Measurements from ENCODE around the gene EIF1AD. TPM values are rescaled to one million over a fixed set of nuclear protein-coding genes. Genes with fewer than 3 reads are reported as not detected.
A peak's percentile ranks its signal among the peaks of the same experiment; 100 is the strongest.

EIF1AD gene
- polyA plus RNA-seq, 1 donor: 18.5 TPM

DNA sequence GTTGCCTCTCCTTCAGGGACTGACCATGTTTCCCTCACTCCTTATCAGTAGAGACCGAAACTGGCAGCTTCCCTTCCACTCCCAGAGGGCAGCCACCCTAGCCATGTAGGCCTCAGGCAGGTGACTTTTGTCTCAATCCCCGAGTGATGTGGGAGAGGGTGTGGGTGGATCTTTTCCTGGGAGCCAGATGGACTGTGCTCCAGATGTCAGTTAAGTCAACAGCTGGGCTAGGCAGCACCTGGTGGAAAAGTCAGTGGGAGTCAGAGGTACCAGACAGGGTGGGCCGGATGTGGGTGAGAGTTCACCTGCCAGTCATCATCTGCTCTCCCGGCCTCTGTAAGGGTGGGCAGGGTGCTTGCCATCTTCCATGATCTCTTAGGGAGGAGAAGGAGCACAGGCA, 2.2 kb upstream of the EIF1AD start:
- DNase-seq (ENCODE audit: low read depth): no peak

GRCh38 chr11:66003291-66003690, 1.3 kb upstream of the EIF1AD start:
- DNase-seq (ENCODE audit: low read depth): no peak

DNA sequence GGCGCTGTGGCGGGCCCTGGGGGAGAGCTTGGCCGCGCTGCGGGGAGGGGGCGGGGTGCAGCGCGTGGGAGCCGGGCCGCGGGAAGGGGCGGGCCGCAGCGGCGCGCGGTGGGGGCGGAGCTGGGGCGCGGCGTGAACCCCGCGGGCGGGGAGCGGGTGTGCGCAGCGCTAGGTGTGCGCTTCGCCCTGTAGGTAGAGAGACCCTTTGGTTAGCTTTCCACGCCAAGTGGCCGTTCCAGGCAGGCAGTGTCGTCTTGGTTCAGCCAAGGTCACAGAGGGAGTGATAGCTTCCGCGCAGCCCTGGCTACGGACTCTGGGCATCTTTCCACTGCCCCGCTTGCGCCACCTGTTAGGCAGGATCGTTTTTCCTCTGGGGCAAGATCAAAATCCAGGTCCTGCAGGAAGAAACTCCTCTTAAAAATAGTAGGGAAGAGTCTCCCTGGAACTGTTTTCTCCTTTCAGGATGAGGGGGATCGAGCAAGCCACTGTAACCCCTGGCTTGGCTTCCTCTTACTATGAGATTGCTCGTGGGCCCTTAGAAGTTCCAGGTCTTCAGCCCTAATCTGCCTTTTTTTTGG, 780 bp upstream of the EIF1AD start:
- DNase-seq (ENCODE audit: low read depth): no peak

DNA sequence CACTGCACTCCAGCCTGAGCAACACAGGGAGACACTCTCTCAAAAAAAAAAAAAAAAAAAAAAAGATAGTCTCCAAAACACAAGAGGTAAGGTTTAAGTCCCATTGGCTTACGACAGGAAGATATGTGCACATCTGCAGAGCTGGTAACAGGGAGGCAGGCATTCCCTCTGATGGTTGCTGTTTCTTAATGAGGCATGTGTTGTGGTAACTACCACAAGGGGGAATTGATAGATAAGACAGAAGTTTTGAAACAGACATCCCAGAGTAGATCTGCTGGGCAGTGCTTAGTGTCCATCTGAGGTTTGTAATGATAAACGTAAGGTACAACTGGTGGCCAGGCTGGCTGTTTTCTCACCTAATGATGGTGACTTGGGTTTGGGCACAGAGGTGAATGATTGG, 4.7 kb downstream of the EIF1AD start:
- DNase-seq (ENCODE audit: low read depth): no peak

DNA sequence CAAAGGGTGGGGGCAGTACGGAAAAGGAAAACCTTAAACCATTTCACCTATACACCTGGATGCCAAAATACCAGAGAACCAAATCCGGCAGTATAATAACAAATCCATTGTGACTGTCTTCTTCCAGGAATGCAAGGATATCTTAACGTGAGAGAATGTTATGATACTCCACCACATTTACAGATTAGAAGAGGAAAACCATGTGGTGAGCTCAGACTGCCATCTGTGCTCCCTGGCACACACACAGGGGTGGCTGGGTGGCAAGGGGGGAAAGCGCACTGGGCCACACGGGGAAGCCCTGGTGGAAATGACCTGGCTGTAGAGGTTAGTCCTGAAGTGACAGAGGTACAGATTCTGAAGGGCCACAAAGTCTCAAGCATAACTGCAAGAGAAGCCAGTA, 9.9 kb downstream of the EIF1AD start:
- DNase-seq (ENCODE audit: low read depth): no peak

GRCh38 chr11:65988791-65989592, 13.0 kb downstream of the EIF1AD start:
- peak; percentile 93 for DNase-seq (ENCODE audit: low read depth)

GRCh38 chr11:65987336-65987735, 14.6 kb downstream of the EIF1AD start:
- DNase-seq (ENCODE audit: low read depth): no peak

DNA sequence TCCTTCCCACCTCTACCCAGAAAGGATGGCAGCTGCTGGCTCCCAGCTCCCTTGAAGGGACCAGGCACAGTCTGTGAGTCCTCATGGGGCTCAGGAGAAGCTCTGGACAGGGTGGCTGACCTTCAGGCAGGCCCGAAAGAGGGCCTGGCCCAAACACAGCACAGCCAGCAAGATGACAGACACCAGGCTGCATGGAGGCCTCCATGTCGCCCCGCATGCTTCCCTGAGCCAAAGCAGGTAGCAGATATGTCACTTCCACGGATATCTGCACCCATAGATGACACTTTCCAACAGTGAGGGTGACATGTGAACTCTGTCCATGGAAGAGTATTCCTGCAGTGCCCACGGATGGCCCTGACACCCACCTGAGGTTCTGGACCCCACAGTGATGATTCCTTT, 18.4 kb downstream of the EIF1AD start:
- no peak for DNase-seq (ENCODE audit: low read depth)

- no peak for DNase-seq (ENCODE audit: low read depth)
These were observed 19.0 kb downstream of the EIF1AD start for GRCh38 chr11:65982824-65983588.

DNA sequence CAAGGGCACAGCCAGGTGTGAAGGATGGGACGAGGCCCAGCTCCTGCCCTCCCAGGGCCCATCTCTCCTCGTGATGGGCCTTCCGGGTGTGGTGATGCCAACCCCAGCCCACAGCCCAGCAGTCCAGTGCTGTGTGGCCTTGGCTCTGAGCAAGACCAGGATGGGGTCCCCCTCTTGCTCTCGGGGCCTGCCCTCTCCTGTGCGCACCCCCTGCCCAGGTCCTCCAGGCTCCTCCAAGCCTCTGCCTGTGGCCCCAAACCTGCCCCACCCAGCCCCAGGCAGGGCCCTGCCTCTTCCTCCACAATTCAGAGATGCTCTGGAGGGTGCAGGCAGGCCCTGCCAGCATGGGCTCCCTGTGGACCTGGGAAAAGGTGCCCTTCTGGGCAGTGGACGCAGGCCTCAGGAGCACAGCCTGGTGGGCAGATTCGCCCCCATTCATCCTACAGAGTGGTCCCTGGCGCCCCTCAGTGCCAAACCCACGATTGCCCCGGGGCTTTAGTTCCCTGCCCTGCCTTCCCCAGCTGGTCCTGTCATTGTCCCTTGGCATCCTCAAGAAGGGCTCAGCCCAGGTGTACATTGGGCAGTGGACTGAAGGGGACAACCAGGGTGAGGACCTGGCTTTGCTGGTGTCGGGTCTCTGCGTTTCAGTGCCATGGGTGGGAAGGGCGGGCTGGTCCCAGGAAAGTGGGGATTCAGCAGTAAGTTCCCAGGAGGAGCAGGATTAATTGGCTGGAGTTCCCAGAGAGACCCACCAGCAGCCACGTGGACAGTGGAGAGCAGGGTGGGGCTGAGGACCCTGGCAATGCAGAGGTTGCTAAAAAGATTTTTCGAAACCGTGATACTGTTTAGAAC, 19.8 kb downstream of the EIF1AD start:
- no peak for DNase-seq (ENCODE audit: low read depth)

DNA sequence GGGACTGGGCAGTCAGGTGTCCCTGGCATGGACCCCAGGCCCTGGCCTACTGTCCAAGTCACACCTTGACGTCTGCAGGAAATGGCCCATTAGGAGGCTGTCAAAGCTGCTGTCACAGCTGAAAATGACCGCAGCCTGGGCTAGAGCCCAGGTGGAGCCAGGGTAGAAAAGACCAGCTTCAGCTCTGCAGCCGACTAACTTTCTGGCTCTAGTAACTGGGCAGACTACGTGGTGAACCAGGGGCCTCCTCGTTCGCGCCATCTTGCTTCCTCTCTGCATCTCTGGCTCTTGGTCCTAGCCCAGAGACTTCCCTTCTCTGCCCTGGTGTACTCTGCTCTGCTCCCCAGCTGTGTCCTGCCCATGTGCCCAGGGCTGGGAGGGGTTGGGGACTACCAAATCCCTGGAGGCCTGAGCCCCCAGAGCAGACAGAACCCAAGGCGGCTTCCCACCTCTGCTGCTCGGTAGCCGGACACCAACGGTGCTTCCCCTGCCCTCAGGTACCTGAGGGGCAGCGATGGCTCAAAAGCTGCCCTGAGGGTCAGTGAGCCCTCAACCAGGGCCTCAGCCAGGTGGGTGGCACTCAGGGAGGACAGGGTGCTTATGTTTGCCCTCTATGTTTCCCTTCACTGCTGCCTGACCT, 20.7 kb downstream of the EIF1AD start:
- no peak for DNase-seq (ENCODE audit: low read depth)

GRCh38 chr11:65979261-65979759, 22.6 kb downstream of the EIF1AD start:
- no peak for DNase-seq (ENCODE audit: low read depth)

DNA sequence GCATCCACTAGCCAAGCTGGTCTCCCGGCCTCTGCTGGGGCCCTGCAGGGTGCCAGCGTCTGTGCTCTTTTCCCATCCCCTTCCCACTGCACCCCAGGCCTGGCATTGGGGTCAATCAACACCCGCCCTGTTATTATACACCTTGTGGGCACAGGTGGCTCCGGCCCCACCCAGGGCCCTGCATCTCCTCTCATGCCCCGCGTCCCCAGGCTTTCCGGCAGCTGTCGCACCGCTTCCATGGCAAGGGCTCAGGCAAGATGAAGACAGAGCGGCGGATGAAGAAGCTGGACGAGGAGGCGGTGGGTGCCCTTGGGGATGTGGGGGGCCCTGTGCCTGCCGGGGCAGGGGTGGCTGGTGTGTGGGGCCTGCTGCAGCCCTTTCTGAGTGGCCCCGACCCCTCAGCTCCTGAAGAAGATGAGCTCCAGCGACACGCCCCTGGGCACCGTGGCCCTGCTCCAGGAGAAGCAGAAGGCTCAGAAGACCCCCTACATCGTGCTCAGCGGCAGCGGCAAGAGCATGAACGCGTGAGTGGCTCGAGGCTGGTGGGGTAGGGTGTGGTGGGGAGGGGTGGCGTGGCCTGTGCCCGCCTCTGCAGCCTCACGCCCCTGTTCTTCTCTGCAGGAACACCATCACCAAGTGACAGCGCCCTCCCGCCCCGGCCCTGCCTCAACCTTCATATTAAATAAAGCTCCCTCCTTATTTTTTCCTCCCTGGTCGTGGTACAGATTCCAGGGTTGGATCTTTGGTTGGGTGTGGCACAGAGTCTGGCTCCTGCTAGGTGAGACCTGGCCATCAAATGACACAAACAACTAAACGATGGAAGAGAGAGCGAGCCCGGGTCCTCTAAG, 23.3 kb downstream of the EIF1AD start:
- DNase-seq (ENCODE audit: low read depth): no peak

GRCh38 chr11:65977621-65978390, 24.2 kb downstream of the EIF1AD start:
- no peak for DNase-seq (ENCODE audit: low read depth)

DNA sequence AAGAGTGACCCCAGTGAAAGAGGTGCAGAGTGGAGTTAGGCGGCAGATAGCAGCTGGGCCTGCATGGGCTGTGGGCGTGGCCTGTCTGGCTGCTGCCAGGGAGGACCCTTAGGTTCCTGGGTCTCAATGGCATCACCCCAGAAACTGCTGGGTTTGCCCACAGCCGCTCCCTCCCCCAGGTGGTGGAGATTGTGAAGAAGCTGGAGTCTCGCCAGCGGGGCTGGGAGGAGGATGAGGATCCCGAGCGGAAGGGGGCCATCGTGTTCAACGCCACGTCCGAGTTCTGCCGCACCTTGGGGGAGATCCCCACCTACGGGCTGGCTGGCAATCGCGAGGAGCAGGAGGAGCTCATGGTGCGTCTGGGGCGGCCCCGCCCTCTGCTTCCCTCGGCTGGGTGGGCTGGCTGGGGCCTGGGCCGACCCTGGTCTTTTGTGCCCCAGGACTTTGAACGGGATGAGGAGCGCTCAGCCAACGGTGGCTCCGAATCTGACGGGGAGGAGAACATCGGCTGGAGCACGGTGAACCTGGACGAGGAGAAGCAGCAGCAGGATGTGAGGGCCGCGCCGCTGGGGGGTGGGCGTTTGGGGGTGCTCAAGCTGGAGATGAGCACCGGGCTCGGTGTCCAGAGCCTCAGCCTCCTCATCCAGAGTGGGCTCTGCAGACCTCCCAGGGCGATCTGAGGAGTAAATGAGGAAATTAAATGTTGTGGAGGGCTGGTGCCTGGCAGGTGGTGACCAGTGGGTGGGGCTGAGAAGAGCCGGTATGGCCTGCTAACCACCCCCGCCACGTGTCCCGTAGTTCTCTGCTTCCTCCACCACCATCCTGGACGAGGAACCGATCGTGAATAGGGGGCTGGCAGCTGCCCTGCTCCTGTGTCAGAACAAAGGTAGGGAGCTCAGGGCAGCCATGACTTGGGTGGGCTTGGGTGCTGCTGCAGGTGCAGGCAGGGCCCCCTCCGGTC, 25.5 kb downstream of the EIF1AD start:
- DNase-seq (ENCODE audit: low read depth): no peak

GRCh38 chr11:65975771-65976170, 26.2 kb downstream of the EIF1AD start:
- no peak for DNase-seq (ENCODE audit: low read depth)

DNA sequence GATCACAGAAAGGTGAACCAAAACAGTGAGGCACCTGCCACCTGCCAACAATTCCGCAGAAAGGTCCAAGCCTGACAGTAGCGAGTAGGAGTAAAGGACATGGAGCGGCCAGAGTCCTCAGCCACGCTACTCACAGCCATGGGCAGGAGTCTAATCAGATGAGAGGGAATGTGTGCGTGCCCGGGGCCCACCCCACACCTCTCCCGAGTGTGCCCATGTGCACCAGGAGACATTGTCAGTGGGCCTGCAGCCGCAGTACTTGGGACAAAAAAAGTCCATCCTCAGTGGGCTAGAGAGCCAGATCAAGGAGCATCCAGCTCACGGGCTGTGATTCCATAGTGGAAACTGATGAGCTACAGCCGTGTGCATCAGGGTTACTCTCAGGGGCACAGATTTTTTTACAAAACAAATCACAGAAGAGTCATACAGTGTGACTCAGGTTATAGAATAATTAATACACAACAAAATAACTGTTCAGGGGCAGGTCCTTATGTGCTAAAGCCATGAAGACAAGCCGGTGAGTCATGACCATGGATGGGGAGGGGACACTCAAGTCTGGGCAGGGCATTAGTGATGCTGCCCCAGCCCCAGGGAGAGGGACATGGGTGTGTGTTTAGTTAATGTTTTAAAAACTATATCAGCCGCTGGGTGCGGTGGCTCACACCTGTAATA, 28.4 kb downstream of the EIF1AD start:
- no peak for DNase-seq (ENCODE audit: low read depth)

GRCh38 chr11:65972116-65972515, 29.8 kb downstream of the EIF1AD start:
- DNase-seq (ENCODE audit: low read depth): no peak
